Keratinocyte (primary cell): ENCODE data around the gene EFCAB13. TPM values are rescaled to one million over a fixed set of nuclear protein-coding genes. Genes with fewer than 3 reads are reported as not detected.

Experiments used
- polyA plus RNA-seq, 5 experiments: library from polyadenylated mRNA; depleted of rRNA in 3 of 5; stranded (reverse) in 3 of 5; stranded (forward) in 1 of 5; unstranded in 1 of 5; fragments of >200 nt; gene quantifications; 1 replicate in 1 of 5; 2 replicates in 3 of 5; 3 replicates in 1 of 5; pipeline versions ENCODE4 v1.2.1 to v1.2.3, GENCODE V29; 2011 to 2012; ENCODE audit warnings: missing spikeins in 2 of 5, low read depth in 1 of 5, low replicate concordance in 1 of 5

The EFCAB13 gene
- polyA plus RNA-seq, 1 donor (not counting 4 experiments of a cell fraction or from before 2014, with no cell fraction given) = 0.63 TPM

Other genes starting within 250 kb of the EFCAB13 start
- 70.8 to 95.6 TPM (median 94.0 TPM) in 3 replicates for gene CDC27, start 134.7 kb upstream of the EFCAB13 start, polyA plus RNA-seq
- gene MYL4, start 114.6 kb upstream of the EFCAB13 start, polyA plus RNA-seq = not detected in 3 replicates
- not detected in 3 replicates for gene ITGB3, start 70.1 kb upstream of the EFCAB13 start, polyA plus RNA-seq
- gene NPEPPS, start 207.2 kb downstream of the EFCAB13 start, polyA plus RNA-seq = 72.3 to 122 TPM (median 106 TPM) in 3 replicates